ENCODE results near the gene PLAC1. TPM values are rescaled to one million over a fixed set of nuclear protein-coding genes. Genes with fewer than 3 reads are reported as not detected.

The PLAC1 gene
- total and polyA plus RNA-seq, 2 experiments from 2014 or later: 0.50 to 0.83 TPM

GRCh38 chrX:134646691-134647090, 11.6 kb downstream of the PLAC1 start:
- no peak overlapping the region for H3K27ac Mint-ChIP-seq
- TF ChIP-seq ETS1 (IDR thresholded peaks at IDR 0.05) (no peak), JUNB (IDR thresholded peaks at IDR 0.05; ENCODE audit: unreplicated experiment) (no peak), STAT1 (IDR thresholded peaks at IDR 0.05; ENCODE audit: unreplicated experiment) (no peak), NANOG (IDR thresholded peaks at IDR 0.05; ENCODE audit: borderline replicate concordance) (no peak), POLR2AphosphoS5 (IDR thresholded peaks at IDR 0.05; ENCODE audit: low read depth) (no peak), ZNF462 (CRISPR knock-in tag; IDR thresholded peaks at IDR 0.05) (no peak), EZH2 (IDR thresholded peaks at IDR 0.05; ENCODE audit: low read depth, unreplicated experiment) (no peak), REST (IDR thresholded peaks at IDR 0.05; ENCODE audit: unreplicated experiment) (no peak), ZNF331 (CRISPR knock-in tag; IDR thresholded peaks at IDR 0.05; ENCODE audit: low read depth) (no peak), ZNF114 (CRISPR knock-in tag; IDR thresholded peaks at IDR 0.05) (no peak), EZH2phosphoT487 (IDR thresholded peaks at IDR 0.05; ENCODE audit: unreplicated experiment) (no peak), CTCF (conservative IDR thresholded peaks at IDR 0.05; ENCODE audit: low read depth in 2 of 2) (no peak)
- no peaks in the 10 kb centered on the region for H3K9me3 Mint-ChIP-seq

More at GRCh38 chrX:134646691-134647090, 11.6 kb downstream of the PLAC1 start:
- Histone ChIP-seq H3K4me2 (no peak overlapping the region), H3K9me2 (ENCODE audit: insufficient read depth) (no peaks in the 10 kb centered on the region), H3K27ac (ENCODE audit: low read depth) (no peak overlapping the region), H3K79me2 (replicated peaks; ENCODE audit: insufficient read depth) (no peaks in the 10 kb centered on the region), H3K4me1 (ENCODE audit: insufficient read depth) (no peaks in the 10 kb centered on the region), H4K20me1 (replicated peaks; ENCODE audit: insufficient read depth) (no peaks in the 10 kb centered on the region), H3K27me3 (ENCODE audit: insufficient read depth) (no peaks in the 10 kb centered on the region), H2AFZ (no peak overlapping the region), H3K4me3 (no peak overlapping the region), H3K36me3 (ENCODE audit: insufficient read depth) (no peaks in the 10 kb centered on the region), H3F3A (replicated peaks; ENCODE audit: low read depth) (no peaks in the 10 kb centered on the region)
- no peaks in the 10 kb centered on the region for H3K4me1 Mint-ChIP-seq
- DNase-seq (ENCODE audit: low spot score) (no peak), ATAC-seq (no peak)
- no peak overlapping the region for H3K4me3 Mint-ChIP-seq
- H3K36me3 Mint-ChIP-seq (ENCODE audit: low read depth): no peaks in the 10 kb centered on the region
- no peaks in the 10 kb centered on the region for H3K27me3 Mint-ChIP-seq (ENCODE audit: insufficient read depth, low read depth, poor library complexity)
